Measurements from ENCODE around the gene WWOX. TPM values are rescaled to one million over a fixed set of nuclear protein-coding genes. Genes with fewer than 3 reads are reported as not detected.

WWOX gene
- total and polyA plus RNA-seq, 2 of the 4 experiments (the other 2 are of a cell fraction): 2.7 to 5.4 TPM

GRCh38 chr16:78317564-78318240, 218.2 kb downstream of the WWOX start:
- H4K20me1 ChIP-seq (ENCODE audit: insufficient read depth, low read length): no peaks in the 10 kb centered on the region
- TF ChIP-seq MAZ (IDR thresholded peaks at IDR 0.05; ENCODE audit: borderline replicate concordance, low read depth, low read length) (no peak), CHD1 (IDR thresholded peaks at IDR 0.05; ENCODE audit: low read depth, low read length) (no peak), POLR2A (IDR thresholded peaks at IDR 0.05; ENCODE audit: low read depth, low read length) (no peak), FOS (IDR thresholded peaks at IDR 0.05; ENCODE audit: low read depth, low read length) (no peak), MXI1 (IDR thresholded peaks at IDR 0.05; ENCODE audit: borderline replicate concordance, low read depth, low read length) (no peak), CTCF (conservative IDR thresholded peaks at IDR 0.05; ENCODE audit: low read depth, low read length) (no peak), RFX5 (IDR thresholded peaks at IDR 0.05; ENCODE audit: low read depth, low read length) (no peak), CEBPB (IDR thresholded peaks at IDR 0.05; ENCODE audit: low read depth, low read length) (no peak)
- H3K27ac ChIP-seq (ENCODE audit: insufficient read depth, low read length): no peak overlapping the region
- no peak overlapping the region for H3K18ac ChIP-seq (ENCODE audit: low read depth, low read length)
- no peaks in the 10 kb centered on the region for H3K79me1 ChIP-seq (ENCODE audit: low read depth in 1 of 2, low read length in 2 of 2)
- intact Hi-C loops (cut with micrococcal nuclease): no loop called here
- dilution Hi-C loops (cut with HindIII; ENCODE audit: low sequenced_read_pairs, unreplicated experiment): no loop called here
- no peak overlapping the region for H2AK5ac ChIP-seq (ENCODE audit: low read depth, low read length)
- no peaks in the 10 kb centered on the region for H3K4me1 ChIP-seq (ENCODE audit: control insufficient read depth, insufficient read depth, low read length)
- H4K8ac ChIP-seq (ENCODE audit: low read depth in 2 of 2, low read length in 2 of 2): no peak overlapping the region
- H2BK15ac ChIP-seq (ENCODE audit: low read depth, low read length): no peak overlapping the region
- no peaks in the 10 kb centered on the region for H3K27me3 ChIP-seq (ENCODE audit: control insufficient read depth, insufficient read depth, low read length)
- H3K14ac ChIP-seq (replicated peaks; ENCODE audit: low read depth, low read length): no peak overlapping the region
- in situ Hi-C loops (cut with MboI; ENCODE audit: low sequenced_read_pairs): no loop called here
- H4K91ac ChIP-seq (ENCODE audit: insufficient read depth, low read depth, low read length): no peak overlapping the region
- H2AK9ac ChIP-seq (replicated peaks; ENCODE audit: low read depth, low read length, poor library complexity): no peak overlapping the region
- no peaks in the 10 kb centered on the region for H3K36me3 ChIP-seq (ENCODE audit: control insufficient read depth, insufficient read depth, low read length)
- no peak overlapping the region; the same call in 1 of the 2 replicates for H3K4me2 ChIP-seq (ENCODE audit: low read depth, low read length)
- CTCF ChIA-PET: no interaction called here
- BruUV-seq (replicated peaks): no TSS peak
- H3K9me1 ChIP-seq (ENCODE audit: insufficient read depth, low read length): no peaks in the 10 kb centered on the region
- H3K9me3 ChIP-seq (ENCODE audit: control insufficient read depth, insufficient read depth, low read length): peaks cover 12% of the 10 kb centered on the region
- no peak overlapping the region for H3K4ac ChIP-seq (ENCODE audit: low read depth, low read length)
- no peak overlapping the region for H3K4me3 ChIP-seq (ENCODE audit: insufficient read depth, low read depth, low read length)
- DNase-seq (no peak), ATAC-seq (ENCODE audit: low read depth) (no peak)
- WGBS, 2 experiments (ENCODE audit: extremely low coverage in 2 of 2, insufficient read length in 1 of 2): no CpG with 5 or more reads among the region's 11 CpGs
- no peak overlapping the region for H2BK5ac ChIP-seq (ENCODE audit: low read depth, low read length, poor library complexity, severe bottlenecking)
- H2AFZ ChIP-seq (replicated peaks; ENCODE audit: low read length, poor library complexity): no peak overlapping the region
- H2BK20ac ChIP-seq (ENCODE audit: low read depth, low read length): no peak overlapping the region
- no peak overlapping the region for H3K9ac ChIP-seq (ENCODE audit: low read depth, low read length)
- H4K5ac ChIP-seq (ENCODE audit: low read depth, low read length): no peak overlapping the region
- H3K23ac ChIP-seq (ENCODE audit: low read depth, low read length): no peak overlapping the region
- H2BK120ac ChIP-seq (ENCODE audit: low read depth, low read length): no peak overlapping the region
- POLR2A ChIA-PET (ENCODE audit: unreplicated experiment): no interaction called here
- no peak overlapping the region for H3K56ac ChIP-seq (ENCODE audit: extremely low read depth, insufficient read depth, low read length)
